Measurements from ENCODE around the gene GFM2. TPM values are rescaled to one million over a fixed set of nuclear protein-coding genes. Genes with fewer than 3 reads are reported as not detected.
A peak's percentile ranks its signal among the peaks of the same experiment; 100 is the strongest.

Gene GFM2
- total RNA-seq, 1 donor from 2014 or later: 38.9 TPM

- Mint-ChIP-seq H3K36me3 (ENCODE audit: low read depth, unreplicated experiment) (peaks cover 10% of the 10 kb centered on the region), H3K27me3 (ENCODE audit: low read depth, unreplicated experiment) (no peaks in the 10 kb centered on the region), H3K4me1 (ENCODE audit: low read depth, unreplicated experiment) (no peaks in the 10 kb centered on the region), H3K4me3 (ENCODE audit: unreplicated experiment) (no peak overlapping the region), H3K9me3 (ENCODE audit: unreplicated experiment) (no peaks in the 10 kb centered on the region), H3K27ac (ENCODE audit: unreplicated experiment) (no peak overlapping the region)
- Histone ChIP-seq H3K79me2 (ENCODE audit: insufficient read depth, low read length) (no peaks in the 10 kb centered on the region), H4K20me1 (ENCODE audit: insufficient read depth, low read length) (no peaks in the 10 kb centered on the region), H2AFZ (ENCODE audit: low read depth, low read length) (no peak overlapping the region), H3K27me3 (ENCODE audit: insufficient read depth, low read length) (no peaks in the 10 kb centered on the region), H3K4me1 (ENCODE audit: insufficient read depth, low read length) (no peaks in the 10 kb centered on the region), H3K36me3 (ENCODE audit: insufficient read depth, low read length) (peaks cover 49% of the 10 kb centered on the region), H3K9me3 (ENCODE audit: insufficient read depth, low read depth, low read length) (no peaks in the 10 kb centered on the region), H3K9ac (ENCODE audit: low read length) (no peak overlapping the region), H3K4me3 (ENCODE audit: insufficient read depth, low read depth, low read length) (no peak overlapping the region), H3K4me2 (ENCODE audit: low read length) (no peak overlapping the region), H3K27ac (ENCODE audit: low read depth, low read length) (no peak overlapping the region)
- TF ChIP-seq EZH2 (IDR thresholded peaks at IDR 0.05; ENCODE audit: insufficient read depth, low read length): no peak
- no peak for TF ChIP-seq CTCF (IDR thresholded peaks at IDR 0.05; ENCODE audit: insufficient read depth, low read depth, low read length)
- DNase-seq (ENCODE audit: low read depth): no peak
- FAIRE-seq: no peak
These were observed 28.5 kb downstream of the GFM2 start for GRCh38 chr5:74738406-74738805.

DNA sequence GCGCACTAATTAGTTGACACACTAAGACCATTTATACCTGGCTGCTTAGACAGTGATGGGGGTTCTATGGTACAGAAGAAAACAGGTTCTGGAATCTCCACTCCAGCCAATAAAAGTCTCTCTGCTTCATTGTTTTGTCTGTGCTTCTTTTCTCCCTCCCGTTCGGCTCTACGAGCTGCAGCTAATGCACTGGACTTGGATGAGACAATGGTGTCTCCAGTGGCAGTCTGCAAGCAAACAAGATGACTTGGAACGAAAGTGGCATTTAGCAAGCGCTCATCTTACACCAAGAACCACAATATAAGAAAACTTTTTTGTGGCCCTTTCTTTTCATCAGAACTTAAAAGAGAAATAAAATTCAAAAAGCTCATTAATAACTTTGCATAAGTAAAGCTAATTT, 30.2 kb downstream of the GFM2 start:
- Mint-ChIP-seq H3K9me3 (ENCODE audit: unreplicated experiment) (no peaks in the 10 kb centered on the region), H3K4me1 (ENCODE audit: low read depth, unreplicated experiment) (no peaks in the 10 kb centered on the region), H3K27ac (ENCODE audit: unreplicated experiment) (no peak overlapping the region), H3K27me3 (ENCODE audit: low read depth, unreplicated experiment) (no peaks in the 10 kb centered on the region), H3K4me3 (ENCODE audit: unreplicated experiment) (no peak overlapping the region), H3K36me3 (ENCODE audit: low read depth, unreplicated experiment) (peaks cover 7% of the 10 kb centered on the region)
- no peak for DNase-seq (ENCODE audit: low read depth)
- H3K4me2 ChIP-seq (ENCODE audit: low read length): no peak overlapping the region
- H3K4me3 ChIP-seq (ENCODE audit: insufficient read depth, low read depth, low read length): no peak overlapping the region
- H3K9me3 ChIP-seq (ENCODE audit: insufficient read depth, low read depth, low read length): no peaks in the 10 kb centered on the region
- H4K20me1 ChIP-seq (ENCODE audit: insufficient read depth, low read length): no peaks in the 10 kb centered on the region
- H2AFZ ChIP-seq (ENCODE audit: low read depth, low read length): no peak overlapping the region
- H3K36me3 ChIP-seq (ENCODE audit: insufficient read depth, low read length): peaks cover 57% of the 10 kb centered on the region
- H3K27ac ChIP-seq (ENCODE audit: low read depth, low read length): no peak overlapping the region
- H3K27me3 ChIP-seq (ENCODE audit: insufficient read depth, low read length): no peaks in the 10 kb centered on the region
- H3K79me2 ChIP-seq (ENCODE audit: insufficient read depth, low read length): no peaks in the 10 kb centered on the region
- no peak for FAIRE-seq
- no peak overlapping the region for H3K9ac ChIP-seq (ENCODE audit: low read length)
- TF ChIP-seq CTCF (IDR thresholded peaks at IDR 0.05; ENCODE audit: insufficient read depth, low read depth, low read length) (no peak), EZH2 (IDR thresholded peaks at IDR 0.05; ENCODE audit: insufficient read depth, low read length) (no peak)
- H3K4me1 ChIP-seq (ENCODE audit: insufficient read depth, low read length): no peaks in the 10 kb centered on the region

- no peak overlapping the region for H3K27ac Mint-ChIP-seq (ENCODE audit: unreplicated experiment)
- H3K4me3 Mint-ChIP-seq (ENCODE audit: unreplicated experiment): no peak overlapping the region
- H3K36me3 ChIP-seq (ENCODE audit: insufficient read depth, low read length): peaks cover 50% of the 10 kb centered on the region
- H2AFZ ChIP-seq (ENCODE audit: low read depth, low read length): no peak overlapping the region
- DNase-seq (ENCODE audit: low read depth) (peak; percentile 9), FAIRE-seq (no peak)
- no peaks in the 10 kb centered on the region for H3K4me1 ChIP-seq (ENCODE audit: insufficient read depth, low read length)
- no peak overlapping the region for H3K4me3 ChIP-seq (ENCODE audit: insufficient read depth, low read depth, low read length)
- no peak overlapping the region for H3K4me2 ChIP-seq (ENCODE audit: low read length)
- TF ChIP-seq CTCF (IDR thresholded peaks at IDR 0.05; ENCODE audit: insufficient read depth, low read depth, low read length): no peak
- no peak for TF ChIP-seq EZH2 (IDR thresholded peaks at IDR 0.05; ENCODE audit: insufficient read depth, low read length)
- H3K79me2 ChIP-seq (ENCODE audit: insufficient read depth, low read length): no peaks in the 10 kb centered on the region
- H3K9ac ChIP-seq (ENCODE audit: low read length): no peak overlapping the region
- no peaks in the 10 kb centered on the region for H3K9me3 ChIP-seq (ENCODE audit: insufficient read depth, low read depth, low read length)
- no peaks in the 10 kb centered on the region for H3K4me1 Mint-ChIP-seq (ENCODE audit: low read depth, unreplicated experiment)
- no peaks in the 10 kb centered on the region for H3K9me3 Mint-ChIP-seq (ENCODE audit: unreplicated experiment)
- H3K27ac ChIP-seq (ENCODE audit: low read depth, low read length): no peak overlapping the region
- no peaks in the 10 kb centered on the region for H3K27me3 ChIP-seq (ENCODE audit: insufficient read depth, low read length)
- H4K20me1 ChIP-seq (ENCODE audit: insufficient read depth, low read length): no peaks in the 10 kb centered on the region
- peaks cover 12% of the 10 kb centered on the region for H3K36me3 Mint-ChIP-seq (ENCODE audit: low read depth, unreplicated experiment)
- no peaks in the 10 kb centered on the region for H3K27me3 Mint-ChIP-seq (ENCODE audit: low read depth, unreplicated experiment)
These were observed 41.6 kb downstream of the GFM2 start for GRCh38 chr5:74725331-74725730.

Data from astrocyte (in vitro differentiated cells and primary cell).